NCI-H748 (cell line): ENCODE measurements around the gene CCDC30.
A peak's percentile ranks its signal among the peaks of the same experiment; 100 is the strongest.

Experiments used
- DNase-seq: peaks from one replicate; lab custom pipeline; 2025; ENCODE audit not compliant: unreplicated experiment; lab: John Stamatoyannopoulos, UW

CCDC30 gene

GRCh38 chr1:42462828-42463763 lies at the start of gene CCDC30:
Gene CCDC30 (plus strand): TSS chr1:42463286. CDS start chr1:42480552, 17,266 bp downstream.
- DNase-seq = peak; percentile 100

- no peak for DNase-seq
Observed at GRCh38 chr1:42414551-42415496, 48.3 kb upstream of the CCDC30 start.

GRCh38 chr1:42417166-42417565 lies 45.9 kb upstream of the CCDC30 start:
- DNase-seq = no peak

- DNase-seq = no peak
Observed at GRCh38 chr1:42418516-42418915, 44.6 kb upstream of the CCDC30 start.

GRCh38 chr1:42419126-42419821 lies 43.8 kb upstream of the CCDC30 start:
- DNase-seq = peak; percentile 75

- DNase-seq = no peak
Observed at GRCh38 chr1:42420121-42420520, 43.0 kb upstream of the CCDC30 start.

GRCh38 chr1:42420911-42421585 lies 42.0 kb upstream of the CCDC30 start:
- peak; percentile 100 for DNase-seq

- DNase-seq = no peak
Observed at GRCh38 chr1:42422737-42423136, 40.3 kb upstream of the CCDC30 start.

- no peak for DNase-seq
Observed at GRCh38 chr1:42423681-42424080, 39.4 kb upstream of the CCDC30 start.

- no peak for DNase-seq
Observed at GRCh38 chr1:42424201-42424600, 38.9 kb upstream of the CCDC30 start.

- DNase-seq = no peak
Observed at GRCh38 chr1:42427240-42427639, 35.8 kb upstream of the CCDC30 start.

- no peak for DNase-seq
Observed at GRCh38 chr1:42429603-42430002, 33.5 kb upstream of the CCDC30 start.

GRCh38 chr1:42430286-42431135 lies 32.6 kb upstream of the CCDC30 start:
- DNase-seq = no peak

GRCh38 chr1:42431514-42431913 lies 31.6 kb upstream of the CCDC30 start:
- DNase-seq = no peak

GRCh38 chr1:42432714-42433113 lies 30.4 kb upstream of the CCDC30 start:
- DNase-seq = no peak

- no peak for DNase-seq
Observed at GRCh38 chr1:42433369-42433768, 29.7 kb upstream of the CCDC30 start.

- no peak for DNase-seq
Observed at GRCh38 chr1:42434340-42434739, 28.7 kb upstream of the CCDC30 start.

- DNase-seq = no peak
Observed at GRCh38 chr1:42439940-42440339, 23.1 kb upstream of the CCDC30 start.

GRCh38 chr1:42442662-42443061 lies 20.4 kb upstream of the CCDC30 start:
- DNase-seq = no peak

GRCh38 chr1:42449256-42449655 lies 13.8 kb upstream of the CCDC30 start:
- no peak for DNase-seq
